HG02981 (cell line): ENCODE measurements around the gene AFAP1.

ENCODE experiments used
- ATAC-seq: cut with Tn5 transposase; IDR thresholded peaks from one replicate; pipeline ENCODE4 v1.9.1; 2021; ENCODE audit warnings: mild to moderate bottlenecking, moderate library complexity; ENCODE audit not compliant: unreplicated experiment

The AFAP1 gene

DNA sequence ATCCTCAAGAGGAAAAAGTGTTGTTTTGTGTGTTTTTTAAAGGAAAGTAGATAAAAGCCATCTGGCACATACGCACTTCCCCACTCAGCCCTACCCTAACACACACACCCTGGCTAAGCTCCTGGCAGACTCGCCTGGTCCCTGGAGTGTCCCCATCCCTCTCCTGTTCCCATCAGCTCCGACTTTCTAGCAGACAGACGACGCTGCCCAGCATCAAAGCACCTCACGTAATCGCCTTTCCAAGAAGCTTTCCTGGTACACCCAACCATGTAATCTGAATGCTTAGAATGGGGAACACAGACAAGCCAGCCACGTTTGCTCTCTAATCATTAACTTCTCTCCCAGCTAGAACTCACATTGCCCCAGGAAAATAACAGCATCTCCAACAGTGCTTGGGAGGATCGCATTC lies 116.2 kb downstream of the AFAP1 start:
- no peak for ATAC-seq

DNA sequence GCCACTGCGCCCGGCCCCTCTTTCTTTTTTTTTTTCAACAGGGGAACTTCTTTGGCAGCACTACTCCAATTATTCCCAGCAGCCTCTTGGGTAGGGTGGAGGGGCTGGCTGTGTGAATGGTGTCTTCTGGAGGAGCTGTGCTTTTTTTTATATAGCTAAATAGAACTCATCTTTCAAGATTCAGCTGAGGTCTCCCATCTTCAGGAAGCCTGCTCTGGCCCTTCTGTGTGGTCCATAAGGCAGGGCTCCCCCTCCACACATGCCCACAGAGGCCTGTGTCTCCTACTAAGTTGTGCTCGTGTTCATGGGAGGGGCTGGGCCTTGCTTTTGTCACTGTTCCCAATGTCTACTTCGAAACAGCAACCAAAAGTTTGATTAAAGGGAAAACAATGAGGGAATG lies 116.8 kb downstream of the AFAP1 start:
- no peak for ATAC-seq

DNA sequence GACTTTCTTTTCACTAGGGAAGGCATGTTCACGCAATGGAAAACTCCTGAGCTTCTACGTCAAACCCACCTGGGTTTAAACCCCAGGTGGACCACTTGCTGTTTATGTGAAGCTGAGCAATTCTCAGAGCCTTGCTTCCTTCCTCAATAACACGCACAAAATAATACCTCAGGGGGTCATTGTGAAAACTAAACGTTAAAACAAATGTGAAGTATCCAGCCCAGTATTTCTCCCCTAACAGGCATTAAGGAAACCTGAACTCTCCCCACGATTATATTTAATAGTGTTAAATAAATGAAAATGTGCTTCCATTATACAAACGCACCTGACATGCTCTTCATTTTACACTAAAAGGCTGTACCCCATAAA lies 117.5 kb downstream of the AFAP1 start:
- ATAC-seq, result no peak

DNA sequence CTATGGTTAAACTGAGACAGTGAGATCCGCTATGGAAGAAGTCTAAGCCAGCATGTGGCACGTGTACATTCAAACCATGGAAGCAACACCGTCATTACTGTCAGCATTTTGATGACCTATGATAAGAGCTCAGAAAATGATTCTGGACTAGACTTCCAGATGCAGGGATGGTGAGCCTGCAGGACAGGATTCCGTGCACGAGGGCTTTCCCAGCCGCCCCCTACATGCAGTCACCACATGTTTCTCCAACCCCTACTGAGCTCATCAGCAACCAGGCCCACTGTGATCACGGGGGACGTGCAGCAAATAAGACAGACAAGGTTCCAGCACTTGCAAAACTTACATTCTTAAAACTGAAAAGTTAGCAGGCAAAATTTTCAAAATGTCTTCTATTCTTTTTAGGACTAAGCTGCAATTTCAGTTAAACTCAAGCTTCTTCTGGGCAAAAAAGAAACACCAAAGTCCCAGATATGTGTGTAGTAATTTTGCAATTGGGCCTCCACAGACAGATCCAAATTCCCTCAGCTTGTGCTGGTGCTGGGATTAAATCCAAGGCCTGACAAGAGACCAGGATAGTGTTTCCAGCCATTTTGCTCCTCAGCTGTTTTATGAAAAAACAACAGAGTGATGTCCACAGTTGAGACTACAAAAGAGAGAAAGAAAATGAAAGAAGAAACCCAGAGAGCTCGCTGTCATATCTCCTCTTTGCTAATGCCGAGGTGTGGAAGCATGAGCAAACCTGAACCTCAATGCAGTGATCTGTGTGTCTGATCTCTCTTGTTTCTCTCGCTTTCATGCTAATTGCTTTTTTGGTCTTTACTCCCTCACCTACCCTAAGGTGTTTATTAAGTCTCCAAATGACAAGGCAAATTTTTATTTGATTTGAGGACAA lies 118.2 kb downstream of the AFAP1 start:
- ATAC-seq, result no peak

DNA sequence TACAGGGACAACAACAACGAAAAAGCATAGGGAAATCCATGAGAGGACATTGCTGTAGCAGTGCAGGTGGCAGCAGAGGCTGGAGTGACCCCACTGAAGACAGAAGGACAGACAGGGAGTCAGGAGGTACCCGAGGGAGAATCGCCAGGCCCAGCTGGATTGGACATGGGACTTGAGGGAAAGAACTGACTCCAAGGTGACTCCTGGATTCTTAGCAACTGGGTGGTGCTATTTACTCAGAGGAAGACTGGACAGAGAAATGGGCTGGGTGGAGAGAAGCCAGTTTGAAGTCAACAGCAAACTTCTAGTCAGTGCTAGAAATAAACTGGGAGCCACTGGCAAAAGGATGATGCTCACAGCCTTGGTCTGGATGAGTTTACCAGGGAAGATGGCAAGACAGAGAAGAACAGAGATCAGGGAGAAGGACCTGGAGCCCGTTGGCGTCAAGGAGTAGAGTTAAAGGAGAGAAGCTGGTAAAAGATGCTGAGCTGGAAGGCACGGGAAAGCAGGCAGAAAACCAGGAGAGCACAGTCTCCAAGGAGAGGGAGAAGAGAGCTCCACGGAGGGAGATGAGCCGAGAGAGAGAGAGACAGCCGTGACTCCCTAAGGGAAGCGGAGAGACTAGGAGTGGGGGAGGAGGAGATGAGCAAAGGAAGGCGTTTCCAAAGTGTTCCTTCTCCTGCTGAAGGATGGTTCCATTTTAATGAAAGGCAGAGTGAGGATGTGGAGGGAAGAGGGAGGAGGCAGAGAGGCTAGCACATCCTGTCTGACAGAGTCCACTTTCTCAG lies 119.4 kb downstream of the AFAP1 start:
- no peak for ATAC-seq

DNA sequence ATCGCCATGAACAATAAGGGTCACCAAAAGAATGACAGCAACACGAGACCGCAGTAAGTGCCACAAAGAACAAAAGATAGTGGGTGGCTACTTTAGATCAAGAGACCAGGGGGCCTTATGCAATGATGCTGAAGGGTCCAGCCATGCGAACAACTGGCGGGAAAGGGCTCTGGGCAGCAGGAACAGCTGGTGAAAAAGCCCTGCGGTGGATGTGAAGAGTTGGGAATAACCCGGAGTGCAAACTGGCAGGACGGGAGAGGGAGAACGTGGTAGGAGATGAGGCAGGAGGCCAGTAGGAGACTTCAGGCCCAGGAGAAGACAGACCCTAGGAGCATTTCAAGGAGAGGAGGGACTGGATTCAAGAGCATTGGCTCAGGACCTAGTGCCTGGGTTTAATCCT lies 120.2 kb downstream of the AFAP1 start:
- no peak for ATAC-seq

DNA sequence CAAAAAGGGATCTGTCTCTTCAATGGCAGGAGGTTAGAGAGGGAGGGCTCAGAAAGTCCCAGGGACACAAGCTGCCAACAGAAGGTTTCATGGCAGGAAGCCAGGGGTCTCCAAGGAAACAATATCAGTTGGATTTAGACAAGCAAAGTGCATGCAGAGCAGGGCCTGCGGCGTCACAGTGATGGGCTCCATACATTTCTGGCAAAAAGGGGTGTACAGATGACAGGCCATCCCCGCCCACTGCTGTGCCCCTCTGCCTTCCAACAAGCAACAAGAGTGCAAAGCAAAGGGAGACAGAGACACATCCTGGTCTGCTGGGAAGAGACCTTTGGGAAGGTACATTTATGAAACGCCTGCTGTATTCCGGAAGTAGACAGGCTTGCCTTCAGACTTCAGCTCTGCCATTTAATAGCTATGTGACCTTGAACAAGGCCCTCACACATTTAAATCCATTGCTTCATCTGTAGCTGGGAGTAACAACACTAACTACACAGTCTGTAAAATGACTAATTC lies 121.2 kb downstream of the AFAP1 start:
- ATAC-seq, result no peak

DNA sequence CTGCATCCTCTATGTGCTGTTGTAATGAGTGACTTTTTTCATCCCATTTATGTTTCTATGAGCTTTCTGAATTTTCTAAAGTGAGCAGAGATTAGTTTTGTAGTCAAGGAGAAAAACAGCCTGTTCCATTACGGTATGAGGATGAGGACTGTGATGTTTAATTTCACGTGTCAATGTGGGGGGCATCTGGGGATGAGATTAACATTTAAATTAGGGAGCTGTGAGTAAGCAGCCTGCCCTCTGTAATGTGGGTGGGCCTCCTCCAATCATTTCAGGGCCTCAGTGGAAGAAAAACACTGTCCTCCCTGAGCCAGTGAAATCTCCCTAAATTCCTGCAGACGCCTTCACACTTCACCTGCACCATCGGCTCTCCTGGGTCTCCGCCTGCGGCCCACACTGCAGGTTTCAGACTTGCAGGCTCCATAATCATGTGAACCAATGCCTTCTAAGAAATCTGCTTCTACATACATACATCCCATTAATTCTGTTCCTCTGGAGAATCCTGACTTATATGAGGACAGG lies 121.7 kb downstream of the AFAP1 start:
- ATAC-seq, result no peak

DNA sequence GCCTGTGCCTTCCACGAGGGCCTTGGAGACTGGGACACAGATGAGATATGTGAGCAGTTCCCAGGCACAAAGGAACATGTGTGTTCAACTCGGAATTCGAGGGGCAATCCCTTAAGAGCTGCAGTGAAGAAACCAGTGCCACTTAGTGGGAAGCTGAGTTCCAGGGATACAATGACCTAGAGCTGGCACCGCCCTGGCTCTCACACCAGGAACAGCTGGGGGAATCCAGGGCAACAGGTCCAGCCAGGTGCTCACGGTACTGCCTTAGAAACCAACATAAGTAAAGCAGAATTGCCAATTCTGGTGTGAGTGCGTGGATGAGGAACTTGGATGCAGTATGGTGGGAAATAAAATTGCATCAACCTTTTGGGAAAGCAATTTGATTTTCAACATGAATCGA lies 122.9 kb downstream of the AFAP1 start:
- ATAC-seq, result no peak

DNA sequence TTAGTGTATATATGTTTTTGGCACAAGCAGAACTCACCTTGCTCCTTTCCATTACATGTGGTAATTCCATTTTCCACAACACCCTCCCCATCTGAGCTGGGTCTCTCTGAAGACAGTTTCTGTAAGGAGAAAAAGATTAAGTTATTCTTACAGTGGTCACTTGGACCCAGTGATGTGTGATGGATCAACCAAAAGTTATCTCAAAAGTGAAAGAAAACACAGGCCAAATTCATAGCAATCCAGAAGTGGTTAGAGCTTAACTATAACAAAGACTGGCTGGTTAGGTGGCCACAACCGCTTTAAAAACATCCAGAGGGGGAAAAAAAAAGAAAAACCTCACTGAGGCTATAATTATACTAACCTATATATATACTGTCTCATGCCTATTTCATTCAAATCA lies 123.7 kb downstream of the AFAP1 start:
- no peak for ATAC-seq

DNA sequence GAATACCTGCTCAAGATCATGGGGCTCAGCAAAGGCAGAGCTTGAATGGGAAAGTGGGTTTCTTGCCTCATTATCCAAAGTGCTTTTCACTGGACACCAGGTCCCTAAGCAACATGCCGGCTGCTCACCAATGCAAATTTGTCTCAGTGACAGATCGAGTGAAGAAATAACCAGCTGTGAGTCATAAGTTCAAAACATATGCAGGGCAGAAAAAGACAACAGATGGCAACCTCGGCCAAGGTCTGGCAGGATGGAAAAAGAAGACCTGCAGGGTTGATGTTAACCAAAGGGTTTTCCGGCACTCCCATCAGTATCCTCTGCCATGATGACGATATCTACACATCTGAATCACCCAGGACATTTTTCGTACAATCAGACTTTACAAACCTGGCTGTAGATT lies 124.1 kb downstream of the AFAP1 start:
- no peak for ATAC-seq

DNA sequence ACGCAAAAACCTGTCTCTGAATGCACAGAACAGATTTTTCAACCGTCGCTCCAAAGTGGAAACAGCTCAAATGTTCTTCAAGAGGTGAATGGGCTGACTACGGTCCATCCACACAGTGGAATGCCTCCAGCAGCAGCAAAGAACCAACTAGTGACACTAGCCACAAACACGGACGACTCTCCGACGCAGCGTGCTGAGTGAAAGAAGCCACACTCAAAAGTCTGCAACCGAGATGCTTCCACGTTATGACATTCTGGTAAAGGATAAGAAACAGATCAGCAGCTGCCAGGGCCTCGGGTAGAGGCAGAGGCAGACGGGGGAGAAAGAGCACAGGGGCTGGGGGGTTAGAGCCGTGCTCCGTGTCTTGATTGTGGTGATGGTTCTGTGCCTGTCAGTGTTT lies 125.2 kb downstream of the AFAP1 start:
- no peak for ATAC-seq

DNA sequence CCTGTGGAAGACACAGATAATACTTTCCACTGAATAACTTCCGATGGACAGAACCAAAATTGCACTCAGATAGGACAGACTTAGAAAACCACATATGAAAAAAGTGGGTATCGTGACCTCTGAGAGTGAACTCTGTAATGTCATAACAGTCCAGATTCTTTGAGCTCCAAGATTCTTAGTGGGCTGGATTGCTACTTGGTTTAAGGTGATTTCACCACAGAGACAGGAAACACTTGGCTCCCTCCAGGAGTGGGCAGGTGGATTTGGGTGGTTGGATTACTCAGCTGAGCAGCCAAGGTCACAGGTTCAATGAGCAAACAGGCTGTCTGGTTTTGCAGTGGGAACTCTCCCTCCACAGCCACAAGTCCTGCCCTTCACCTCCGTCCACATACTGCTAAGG lies 126.0 kb downstream of the AFAP1 start:
- no peak for ATAC-seq

DNA sequence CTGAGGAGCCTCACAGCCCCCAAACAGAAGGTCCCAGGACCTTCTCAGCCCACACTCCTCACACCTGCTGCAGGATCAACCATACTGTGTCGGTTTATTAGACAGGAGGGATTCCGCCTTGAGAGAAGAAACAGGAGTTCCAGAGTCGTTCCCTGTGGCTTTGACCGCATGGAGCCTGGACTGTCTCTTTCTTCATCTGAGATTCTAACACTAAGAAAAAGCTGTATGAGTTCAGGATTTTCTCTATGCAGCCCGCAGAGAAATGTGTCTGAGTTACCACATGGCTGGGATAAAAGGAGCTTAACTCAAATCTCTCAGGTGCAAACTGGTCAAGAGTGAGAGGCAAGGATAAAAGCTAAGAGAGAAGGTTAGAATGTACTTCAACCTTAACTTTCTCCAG lies 126.7 kb downstream of the AFAP1 start:
- ATAC-seq, result no peak

DNA sequence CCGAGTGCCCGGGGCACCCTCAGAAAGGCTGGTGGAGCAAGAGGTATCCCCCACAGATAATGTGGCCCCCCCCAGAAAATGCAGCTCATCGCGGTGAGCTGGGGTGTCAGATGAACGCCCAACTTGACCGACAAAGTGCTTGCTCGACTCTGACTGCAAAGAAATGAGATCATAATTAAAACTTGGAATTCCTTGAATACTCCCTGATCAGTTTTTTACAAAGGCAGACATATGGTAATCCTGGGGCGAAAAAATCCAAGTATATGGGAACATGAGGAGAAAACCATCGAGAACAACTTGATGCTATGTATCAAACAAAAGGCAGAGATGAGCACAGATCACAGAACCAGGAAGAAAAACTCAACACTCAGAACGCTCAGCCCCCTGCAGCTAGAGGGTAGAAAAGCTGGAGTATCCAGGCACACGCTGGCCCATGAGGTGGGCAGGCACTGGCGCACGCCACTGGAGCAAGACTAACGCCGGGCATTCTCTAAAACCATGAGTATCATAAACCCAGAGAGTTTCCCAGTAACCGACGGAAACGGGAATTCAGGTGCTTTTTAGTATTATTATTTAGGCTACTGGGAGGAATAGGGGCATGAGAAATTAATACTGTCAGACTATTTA lies 127.3 kb downstream of the AFAP1 start:
- ATAC-seq, result no peak

DNA sequence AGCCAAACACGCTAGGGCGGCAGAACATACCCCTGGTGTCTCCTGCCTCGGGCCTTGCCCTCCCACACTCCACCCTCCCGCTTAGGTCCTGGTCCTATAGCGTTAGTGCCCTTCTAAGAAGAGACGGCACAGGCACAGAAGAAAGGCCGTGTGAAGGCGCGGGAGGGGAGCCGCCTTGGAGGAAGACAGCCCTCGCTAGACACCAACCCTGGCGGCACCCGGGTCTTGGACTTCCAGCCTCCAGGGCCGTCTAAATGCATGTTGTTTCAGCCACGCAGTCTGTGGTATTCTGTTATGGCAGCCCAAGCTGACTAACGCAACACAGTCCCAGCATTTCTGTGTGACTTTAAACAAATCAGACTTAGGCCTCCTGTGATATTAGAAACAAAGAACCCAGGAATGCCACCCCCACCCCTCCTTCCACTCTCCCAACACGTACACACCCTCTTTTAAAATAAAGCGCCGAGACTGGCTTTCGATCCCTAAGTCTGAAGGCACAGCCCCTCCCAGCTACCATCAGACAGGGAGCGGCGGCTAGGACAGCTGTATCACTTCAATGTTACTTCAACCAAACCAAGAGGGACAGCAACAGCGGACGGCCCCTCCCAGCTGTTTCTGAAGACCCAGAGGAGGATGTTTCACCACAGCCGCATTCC lies 128.0 kb downstream of the AFAP1 start:
- no peak for ATAC-seq

DNA sequence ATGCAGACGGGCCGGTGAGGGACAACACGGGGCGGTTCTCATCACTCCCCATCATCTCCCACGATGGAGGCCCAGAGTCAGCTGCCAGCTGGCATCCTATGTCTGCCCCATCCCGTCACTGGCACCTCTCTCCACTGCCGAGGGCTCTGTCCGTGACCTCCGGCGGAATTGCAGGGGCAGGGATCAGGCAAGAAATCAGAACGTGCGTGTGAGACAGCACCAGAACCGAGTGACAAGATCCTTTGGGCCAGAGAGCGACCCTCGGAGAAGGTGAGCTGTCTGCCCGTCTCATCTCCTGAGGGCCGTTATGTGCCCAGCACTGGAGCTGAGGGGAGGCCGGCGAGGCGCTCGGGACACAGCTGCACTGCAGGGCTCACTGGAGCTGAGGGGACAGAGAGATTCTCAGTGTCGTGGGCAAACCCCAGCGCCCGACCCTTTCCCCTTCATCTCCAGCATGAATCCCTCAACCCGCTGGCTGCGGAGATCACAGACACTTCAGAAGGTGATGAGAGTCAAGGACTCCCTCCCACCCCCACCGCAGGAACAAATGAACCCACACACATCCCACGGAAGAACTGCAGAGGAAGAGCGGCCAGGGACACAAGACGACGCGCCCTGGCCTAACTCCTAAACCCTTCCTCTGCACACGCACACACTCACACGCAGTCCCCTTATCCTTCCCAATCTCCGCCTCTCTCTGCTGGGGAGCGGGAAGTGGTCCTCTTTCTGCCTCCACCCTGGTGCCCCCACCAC lies 128.7 kb downstream of the AFAP1 start:
- ATAC-seq, result no peak

DNA sequence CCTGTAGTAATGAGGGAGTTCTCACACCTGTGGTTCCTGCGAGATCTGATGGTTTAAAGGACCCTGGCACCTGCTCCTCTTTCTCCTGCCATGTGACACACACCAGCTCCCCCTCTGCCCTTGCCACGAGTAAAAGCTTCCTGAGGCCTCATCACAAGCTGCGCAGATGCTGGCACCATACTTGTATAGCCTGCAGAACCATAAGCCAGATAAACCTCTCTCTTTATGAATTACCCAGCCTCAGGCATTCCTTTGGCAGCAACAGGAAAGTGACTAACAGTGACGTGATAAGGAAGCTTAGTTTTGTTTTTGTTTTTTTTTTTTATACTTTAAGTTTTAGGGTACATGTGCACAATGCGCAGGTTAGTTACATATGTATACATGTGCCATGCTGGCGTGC lies 130.9 kb downstream of the AFAP1 start:
- ATAC-seq, result no peak

DNA sequence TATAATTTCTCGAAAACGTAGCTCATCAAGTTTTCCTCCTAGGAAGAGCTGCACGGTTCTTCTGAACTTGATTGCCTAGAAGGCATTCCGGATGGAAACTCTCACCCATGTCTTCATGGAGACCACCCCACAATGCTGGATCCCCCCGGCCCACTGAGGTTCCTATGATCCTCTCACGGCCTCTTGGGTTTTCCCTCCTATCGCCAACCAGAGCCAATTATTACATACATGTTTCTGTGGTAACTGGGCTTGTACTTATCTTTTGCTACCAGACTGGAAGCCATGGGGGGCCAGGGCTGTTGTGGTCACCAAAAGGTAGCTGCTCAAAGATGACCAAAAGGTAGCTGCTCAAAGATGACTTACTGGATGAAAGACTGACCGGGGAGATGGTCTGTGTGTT lies 131.5 kb downstream of the AFAP1 start:
- ATAC-seq, result no peak

DNA sequence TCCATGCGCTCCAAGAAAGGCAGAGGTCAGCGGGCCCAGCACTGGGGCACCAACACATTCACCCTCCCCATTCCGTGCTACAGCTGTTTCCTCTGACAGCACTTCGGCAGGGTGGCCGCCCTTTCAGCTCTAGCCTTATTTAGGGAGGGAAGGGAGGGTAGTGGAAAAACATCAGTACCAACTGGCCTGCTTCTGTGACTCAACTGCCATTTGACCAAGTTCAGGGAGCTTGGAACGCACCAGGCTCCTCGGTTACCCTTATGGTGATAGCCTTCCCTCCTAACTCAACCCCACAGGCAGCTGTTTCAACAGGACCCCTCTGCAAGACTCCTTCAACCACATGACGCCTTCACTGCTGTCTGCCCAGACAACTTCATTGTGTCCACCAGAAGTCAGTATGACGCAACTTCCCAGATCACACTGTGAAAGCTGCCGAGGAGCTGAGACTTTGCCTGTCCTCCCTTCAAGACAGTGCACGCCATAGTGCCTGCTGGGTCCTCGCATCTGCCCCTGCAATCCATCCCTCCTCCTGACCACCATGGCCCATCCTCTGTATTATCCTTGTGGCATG lies 132.2 kb downstream of the AFAP1 start:
- ATAC-seq, result no peak
